Endothelial cell of umbilical vein (primary cell): ENCODE data around the gene ASS1. TPM values are rescaled to one million over a fixed set of nuclear protein-coding genes. Genes with fewer than 3 reads are reported as not detected.

ENCODE experiments used
- BruUV-seq: library from RNA; stranded (reverse); fragments of 400-500 nt; replicated peaks from 2 replicates; lab custom pipeline; 2021; lab: Mats Ljungman, UMichigan
- CTCF ChIA-PET: fragments of 300-600, 350-600 bp; sonication (Branson Sonifier 250); formaldehyde crosslinking; loops from one replicate; lab custom pipeline; 2021; ENCODE audit warnings: antibody characterized with exemption, inconsistent platforms; lab: Charles Lee
- POLR2A ChIA-PET: fragments of 300-600, 350-600 bp; sonication (Branson Sonifier 250); formaldehyde crosslinking; loops from one replicate; lab custom pipeline; 2021; ENCODE audit warnings: antibody characterized with exemption, inconsistent platforms; lab: Charles Lee
- DNase-seq: peaks from one replicate; pipeline ENCODE4 v3.0.0-alpha.2; 2011; ENCODE audit warnings: low read depth, low spot score
- FAIRE-seq: peaks from 2 replicates; lab custom pipeline; 2011; peaks lifted over from hg19 to GRCh38; lab: Jason Lieb, UNC
- H2AFZ ChIP-seq: 2 replicates; pipeline ENCODE4 v1.6.0; 2012; ENCODE audit warnings: low read depth, low read length, control low read depth, inconsistent platforms
- H3K27ac ChIP-seq: 2 replicates; pipeline ENCODE4 v1.5.1; 2011; ENCODE audit warnings: low read depth, mild to moderate bottlenecking, control low read depth, low read length, moderate library complexity; ENCODE audit not compliant: insufficient read depth
- H3K27me3 ChIP-seq, 2 experiments: 2 replicates each; pipeline versions ENCODE4 v1.6.0 to v1.6.1; 2011; ENCODE audit warnings: low read length in 2 of 2, mixed read lengths in 1 of 2; ENCODE audit not compliant: control insufficient read depth in 2 of 2, insufficient read depth in 2 of 2
- H3K36me3 ChIP-seq, 2 experiments: 2 replicates in 1 of 2; 3 replicates in 1 of 2; pipeline ENCODE4 v1.5.1; 2011; ENCODE audit warnings: low read length in 2 of 2, mild to moderate bottlenecking in 1 of 2, moderate library complexity in 1 of 2; ENCODE audit not compliant: control insufficient read depth in 2 of 2, insufficient read depth in 2 of 2; ENCODE audit errors: extremely low read depth in 1 of 2
- H3K4me1 ChIP-seq: 3 replicates; pipeline ENCODE4 v1.5.1; 2011; ENCODE audit warnings: mild to moderate bottlenecking, low read length; ENCODE audit not compliant: control insufficient read depth, insufficient read depth; ENCODE audit errors: extremely low read depth
- H3K4me2 ChIP-seq: 2 replicates; pipeline ENCODE4 v1.6.1; 2011; ENCODE audit warnings: low read length, control low read depth, mixed read lengths; ENCODE audit not compliant: insufficient read depth
- H3K4me3 ChIP-seq, 3 experiments: fragments of 200-600 bp in 1 of 3; sonication (generic), shearing (Covaris generic) in 1 of 3; replicated peaks in 1 of 3; 2 replicates each; pipeline ENCODE4 v1.5.1; 2011 to 2016; ENCODE audit warnings: control low read depth in 3 of 3, low read length in 3 of 3, mild to moderate bottlenecking in 2 of 3, inconsistent platforms in 1 of 3, low read depth in 1 of 3, moderate library complexity in 1 of 3; ENCODE audit not compliant: insufficient read depth in 1 of 3
- H3K79me2 ChIP-seq: 2 replicates; pipeline ENCODE4 v1.6.0; 2012; ENCODE audit warnings: low read length, inconsistent platforms; ENCODE audit not compliant: control insufficient read depth, insufficient read depth
- H3K9ac ChIP-seq: replicated peaks from 2 replicates; pipeline ENCODE3; 2011; ENCODE audit warnings: low read length, control low read depth; ENCODE audit not compliant: insufficient read depth; ENCODE audit errors: extremely low read depth
- H3K9me1 ChIP-seq: replicated peaks from 3 replicates; pipeline ENCODE4 v1.6.0; 2011; ENCODE audit warnings: mild to moderate bottlenecking, low read length; ENCODE audit not compliant: control insufficient read depth, insufficient read depth; ENCODE audit errors: extremely low read depth
- H3K9me3 ChIP-seq: replicated peaks from 2 replicates; pipeline ENCODE4 v1.5.1; 2012; ENCODE audit warnings: low read length, inconsistent platforms; ENCODE audit not compliant: control insufficient read depth, insufficient read depth
- H4K20me1 ChIP-seq: replicated peaks from 2 replicates; pipeline ENCODE3; 2011; ENCODE audit warnings: mild to moderate bottlenecking, low read length; ENCODE audit not compliant: control insufficient read depth, insufficient read depth; ENCODE audit errors: extremely low read depth
- CTCF ChIP-seq, 2 donors: IDR thresholded peaks; 1 replicate in 1 of 2; 2 replicates in 1 of 2; pipeline ENCODE4 v1.5.1; 2011; ENCODE audit warnings: low read length in 2 of 2, mild to moderate bottlenecking in 2 of 2, moderate library complexity in 2 of 2, control low read depth in 1 of 2, inconsistent platforms in 1 of 2, low read depth in 1 of 2; ENCODE audit not compliant: insufficient read depth in 1 of 2; ENCODE audit errors: extremely low read depth in 1 of 2
- EZH2 ChIP-seq: IDR thresholded peaks from 2 replicates; pipeline ENCODE4 v1.6.1; 2012; ENCODE audit warnings: borderline replicate concordance, low read depth, mild to moderate bottlenecking, moderate library complexity, low read length, inconsistent platforms; ENCODE audit not compliant: severe bottlenecking
- FOS ChIP-seq: IDR thresholded peaks from 2 replicates; pipeline ENCODE4 v1.6.1; 2011; ENCODE audit warnings: mild to moderate bottlenecking, low read length, moderate library complexity, borderline replicate concordance; ENCODE audit not compliant: insufficient read depth
- GATA2 ChIP-seq: IDR thresholded peaks from 2 replicates; pipeline ENCODE4 v1.7.0; 2011; ENCODE audit warnings: low read depth, mild to moderate bottlenecking, moderate library complexity, mixed read lengths, low read length; ENCODE audit not compliant: insufficient read length, insufficient read depth
- JUN ChIP-seq: IDR thresholded peaks from 2 replicates; pipeline ENCODE4 v1.6.1; 2011; ENCODE audit warnings: borderline replicate concordance, low read depth; ENCODE audit not compliant: insufficient read length, insufficient read depth
- MAX ChIP-seq: IDR thresholded peaks from 2 replicates; pipeline ENCODE4 v1.6.1; 2011; ENCODE audit not compliant: insufficient read depth, insufficient read length
- MYC ChIP-seq: IDR thresholded peaks from one replicate; pipeline ENCODE4 v1.6.1; 2011; ENCODE audit warnings: mild to moderate bottlenecking, low read depth, low read length
- POLR2A ChIP-seq: IDR thresholded peaks from 2 replicates; pipeline ENCODE4 v1.6.1; 2012; ENCODE audit warnings: low read depth, mild to moderate bottlenecking, control low read depth, low read length
- POLR2AphosphoS5 ChIP-seq: IDR thresholded peaks from 2 replicates; pipeline ENCODE4 v1.6.1; 2012; ENCODE audit warnings: low read depth, mild to moderate bottlenecking, control low read depth, low read length, moderate library complexity; ENCODE audit not compliant: insufficient read depth
- dilution Hi-C: fragments of 300-500 bp; cut with MboI; formaldehyde crosslinking; loops from one replicate; pipeline ENCODE4 v1.15.0; 2019; ENCODE audit warnings: low sequenced_read_pairs; ENCODE audit not compliant: extremely low pct_ligation_motif_present
- intact Hi-C: fragments of 100-400 bp; cut with micrococcal nuclease; formaldehyde crosslinking; loops from one replicate; pipeline ENCODE4 v1.10.0; 2022
- polyA plus RNA-seq, 4 experiments: library from polyadenylated mRNA; depleted of rRNA in 3 of 4; stranded (reverse) in 3 of 4; unstranded in 1 of 4; fragments of >200 nt; gene quantifications; 2 replicates each; pipeline versions ENCODE4 v1.2.1 to v1.2.3, GENCODE V29; 2011 to 2012; ENCODE audit warnings: missing spikeins in 1 of 4
- total RNA-seq: library from RNA; stranded (reverse); gene quantifications from 2 replicates; pipeline ENCODE4 v1.2.3, GENCODE V29; 2021

ASS1 gene
- total and polyA plus RNA-seq, 2 donors (not counting 3 experiments of a cell fraction or from before 2014, with no cell fraction given) = 3.6 to 12.4 TPM

- Histone ChIP-seq H3K9me3 (no peaks in the 10 kb centered on the region), H3K27ac (no peak overlapping the region), H3K4me1 (no peaks in the 10 kb centered on the region), H3K9ac (no peak overlapping the region), H2AFZ (no peak overlapping the region), H3K4me2 (no peak overlapping the region), H4K20me1 (no peaks in the 10 kb centered on the region), H3K4me3 (no peak overlapping the region), H3K36me3 (no peaks in the 10 kb centered on the region), H3K79me2 (no peaks in the 10 kb centered on the region), H3K27me3 (no peaks in the 10 kb centered on the region), H3K9me1 (no peaks in the 10 kb centered on the region)
- DNase-seq (no peak), FAIRE-seq (no peak)
- dilution Hi-C loops (no loop called here), intact Hi-C loops (no loop called here)
- TF ChIP-seq FOS = no peak
- TF ChIP-seq JUN = no peak
- no peak for TF ChIP-seq GATA2
- no peak for TF ChIP-seq EZH2
- no peak for TF ChIP-seq MAX
- no peak for TF ChIP-seq POLR2AphosphoS5
- no peak for TF ChIP-seq MYC
- TF ChIP-seq POLR2A = no peak
- TF ChIP-seq CTCF (IDR thresholded peaks at IDR 0.05; ENCODE audit: extremely low read depth in 1 of 2, insufficient read depth in 1 of 2, low read depth in 1 of 2, low read length in 2 of 2) = no peak
- ChIA-PET POLR2A (no interaction called here), CTCF (no interaction called here)
- BruUV-seq = no TSS peak
Measured at GRCh38 chr9:130477564-130477963, 32.8 kb downstream of the ASS1 start.
